ENCODE measurements around the gene NTRK1.

NTRK1 gene

DNA sequence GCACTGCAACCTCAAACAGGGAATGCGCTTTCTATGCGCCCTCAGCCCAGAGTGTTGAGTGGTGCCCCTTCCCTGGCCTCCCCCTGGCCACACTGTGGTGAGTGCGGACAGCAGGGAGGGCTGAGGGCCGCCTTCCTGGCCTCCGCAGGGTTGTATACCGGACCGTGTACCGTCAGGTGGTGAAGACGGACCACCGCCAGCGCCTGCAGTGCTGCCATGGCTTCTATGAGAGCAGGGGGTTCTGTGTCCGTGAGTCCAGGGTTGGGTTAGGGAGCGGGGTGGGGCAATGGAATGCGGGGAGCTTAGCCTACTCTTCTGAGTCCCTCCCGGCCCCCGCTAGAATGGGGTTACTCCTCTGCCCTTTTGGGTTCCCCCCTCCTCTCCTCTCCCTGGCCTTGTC, 44.5 kb downstream of the NTRK1 start:
- ChIA-PET CTCF (no interaction called here), POLR2A (no interaction called here)
- TF ChIP-seq, protein P1, sequence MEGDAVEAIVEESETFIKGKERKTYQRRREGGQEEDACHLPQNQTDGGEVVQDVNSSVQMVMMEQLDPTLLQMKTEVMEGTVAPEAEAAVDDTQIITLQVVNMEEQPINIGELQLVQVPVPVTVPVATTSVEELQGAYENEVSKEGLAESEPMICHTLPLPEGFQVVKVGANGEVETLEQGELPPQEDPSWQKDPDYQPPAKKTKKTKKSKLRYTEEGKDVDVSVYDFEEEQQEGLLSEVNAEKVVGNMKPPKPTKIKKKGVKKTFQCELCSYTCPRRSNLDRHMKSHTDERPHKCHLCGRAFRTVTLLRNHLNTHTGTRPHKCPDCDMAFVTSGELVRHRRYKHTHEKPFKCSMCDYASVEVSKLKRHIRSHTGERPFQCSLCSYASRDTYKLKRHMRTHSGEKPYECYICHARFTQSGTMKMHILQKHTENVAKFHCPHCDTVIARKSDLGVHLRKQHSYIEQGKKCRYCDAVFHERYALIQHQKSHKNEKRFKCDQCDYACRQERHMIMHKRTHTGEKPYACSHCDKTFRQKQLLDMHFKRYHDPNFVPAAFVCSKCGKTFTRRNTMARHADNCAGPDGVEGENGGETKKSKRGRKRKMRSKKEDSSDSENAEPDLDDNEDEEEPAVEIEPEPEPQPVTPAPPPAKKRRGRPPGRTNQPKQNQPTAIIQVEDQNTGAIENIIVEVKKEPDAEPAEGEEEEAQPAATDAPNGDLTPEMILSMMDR (IDR thresholded peaks at IDR 0.05; ENCODE audit: insufficient read depth, low read length, missing control alignments) = no peak
- DNase-seq (ENCODE audit: low read depth, low spot score) = no peak
- H3K4me3 ChIP-seq (ENCODE audit: low read depth, low read length) = no peak overlapping the region

DNA sequence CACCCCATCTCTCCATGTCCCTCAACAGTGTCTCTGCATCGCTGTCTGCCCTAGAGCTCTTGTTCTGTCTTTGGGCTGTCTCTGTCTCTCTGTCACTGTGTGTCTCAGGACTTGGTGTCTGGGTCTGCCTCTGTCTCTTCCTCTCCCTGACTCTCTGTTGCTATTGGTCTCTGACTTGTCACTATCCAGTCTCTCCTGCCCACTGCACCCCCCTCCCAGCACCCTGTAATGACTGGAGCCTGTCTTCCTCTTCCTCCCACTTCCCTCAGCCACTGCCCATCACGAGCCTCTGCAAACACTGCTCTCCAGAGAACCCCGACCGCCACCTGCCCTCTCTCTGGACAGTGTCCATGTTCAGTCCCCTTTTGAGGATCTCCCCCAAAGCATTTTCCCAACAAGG, 45.0 kb downstream of the NTRK1 start:
- no peak for DNase-seq (ENCODE audit: low read depth, low spot score)
- TF ChIP-seq, protein P1 (IDR thresholded peaks at IDR 0.05; ENCODE audit: insufficient read depth, low read length, missing control alignments) = no peak
- POLR2A ChIA-PET = no interaction called here
- H3K4me3 ChIP-seq (ENCODE audit: low read depth, low read length) = no peak overlapping the region
- CTCF ChIA-PET = no interaction called here

DNA sequence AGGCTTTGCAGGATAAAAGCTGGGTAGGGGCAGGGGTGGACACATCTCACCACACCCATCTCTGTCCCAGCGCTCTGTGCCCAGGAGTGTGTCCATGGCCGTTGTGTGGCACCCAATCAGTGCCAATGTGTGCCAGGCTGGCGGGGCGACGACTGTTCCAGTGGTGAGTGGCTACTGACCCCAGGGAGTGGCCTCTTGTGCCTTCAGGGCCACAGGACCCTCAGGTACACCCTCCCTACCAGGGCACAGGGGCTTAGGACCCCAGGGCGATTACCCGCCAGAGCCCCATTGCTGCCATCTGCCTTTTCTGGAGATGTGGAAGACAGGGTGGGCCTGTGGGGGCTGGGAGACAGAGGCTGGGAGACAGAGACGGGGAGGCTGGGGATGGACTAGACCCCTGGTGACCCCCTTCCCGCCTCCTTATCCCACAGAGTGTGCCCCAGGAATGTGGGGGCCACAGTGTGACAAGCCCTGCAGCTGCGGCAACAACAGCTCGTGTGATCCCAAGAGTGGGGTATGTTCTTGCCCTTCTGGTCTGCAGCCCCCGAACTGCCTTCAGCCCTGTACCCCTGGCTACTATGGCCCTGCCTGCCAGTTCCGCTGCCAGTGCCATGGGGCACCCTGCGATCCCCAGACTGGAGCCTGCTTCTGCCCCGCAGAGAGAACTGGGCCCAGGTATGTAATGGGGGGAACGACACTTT, 45.7 kb downstream of the NTRK1 start:
- no peak overlapping the region for H3K4me3 ChIP-seq (ENCODE audit: low read depth, low read length)
- CTCF ChIA-PET = no interaction called here
- no peak for DNase-seq (ENCODE audit: low read depth, low spot score)
- POLR2A ChIA-PET = no interaction called here
- TF ChIP-seq, protein P1 (IDR thresholded peaks at IDR 0.05; ENCODE audit: insufficient read depth, low read length, missing control alignments) = no peak

DNA sequence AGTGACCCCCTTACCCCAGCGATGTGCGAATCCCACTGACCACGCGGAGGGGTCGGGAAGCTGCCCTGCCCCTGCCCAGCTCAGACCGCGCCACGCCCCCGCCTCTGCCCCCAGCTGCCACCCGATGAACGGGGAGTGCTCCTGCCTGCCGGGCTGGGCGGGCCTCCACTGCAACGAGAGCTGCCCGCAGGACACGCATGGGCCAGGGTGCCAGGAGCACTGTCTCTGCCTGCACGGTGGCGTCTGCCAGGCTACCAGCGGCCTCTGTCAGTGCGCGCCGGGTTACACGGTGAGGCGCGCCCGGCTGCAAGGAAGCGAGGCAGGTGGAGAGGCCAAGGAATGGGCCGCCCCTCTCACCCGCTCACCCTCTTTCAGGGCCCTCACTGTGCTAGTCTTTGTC, 47.9 kb downstream of the NTRK1 start:
- POLR2A ChIA-PET = no interaction called here
- H3K4me3 ChIP-seq (ENCODE audit: low read depth, low read length) = no peak overlapping the region
- TF ChIP-seq, protein P1 (IDR thresholded peaks at IDR 0.05; ENCODE audit: insufficient read depth, low read length, missing control alignments) = no peak
- CTCF ChIA-PET = interaction anchor here (6.5 kb wide), 1 partner anchor 14 kb away, joined by 97 read pairs; the partner anchor contains the start of gene LRRC71
- no peak for DNase-seq (ENCODE audit: low read depth, low spot score)

DNA sequence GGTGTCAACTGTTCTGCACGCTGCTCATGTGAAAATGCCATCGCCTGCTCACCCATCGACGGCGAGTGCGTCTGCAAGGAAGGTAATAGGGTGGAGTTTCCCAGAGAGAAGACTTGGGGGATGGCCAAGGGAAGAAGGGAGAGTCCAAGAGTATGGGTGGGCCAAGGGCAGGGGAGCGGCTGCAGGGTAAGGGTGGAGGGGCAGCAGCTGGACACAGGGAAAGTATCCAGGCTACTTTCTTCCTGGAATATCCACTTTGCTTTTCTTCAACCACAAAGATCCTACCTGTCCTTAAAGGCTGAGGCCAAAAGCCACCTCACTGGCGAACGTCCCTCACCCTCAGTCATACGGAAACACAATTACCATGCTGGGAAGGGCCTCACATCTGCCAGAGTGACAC, 48.3 kb downstream of the NTRK1 start:
- POLR2A ChIA-PET = no interaction called here
- TF ChIP-seq, protein P1 (IDR thresholded peaks at IDR 0.05; ENCODE audit: insufficient read depth, low read length, missing control alignments) = no peak
- CTCF ChIA-PET = interaction anchor here (0.9 to 6.5 kb wide), 3 partner anchors 14 to 48 kb away, joined by 3 to 97 read pairs (median 12); partner anchors contain the start of genes LRRC71 and NTRK1
- no peak overlapping the region for H3K4me3 ChIP-seq (ENCODE audit: low read depth, low read length)
- no peak for DNase-seq (ENCODE audit: low read depth, low spot score)

DNA sequence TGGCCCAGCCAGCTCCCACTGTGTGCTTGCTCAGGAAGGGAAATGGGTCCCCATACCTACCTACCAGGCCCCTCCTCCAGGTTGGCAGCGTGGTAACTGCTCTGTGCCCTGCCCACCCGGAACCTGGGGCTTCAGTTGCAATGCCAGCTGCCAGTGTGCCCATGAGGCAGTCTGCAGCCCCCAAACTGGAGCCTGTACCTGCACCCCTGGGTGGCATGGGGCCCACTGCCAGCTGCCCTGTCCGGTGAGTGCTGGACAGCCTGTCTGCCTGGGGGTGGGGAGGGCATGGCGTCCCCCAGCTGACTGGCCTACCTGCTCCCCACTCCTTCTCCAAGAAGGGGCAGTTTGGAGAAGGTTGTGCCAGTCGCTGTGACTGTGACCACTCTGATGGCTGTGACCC, 49.0 kb downstream of the NTRK1 start:
- TF ChIP-seq, protein P1 (IDR thresholded peaks at IDR 0.05; ENCODE audit: insufficient read depth, low read length, missing control alignments) = no peak
- DNase-seq (ENCODE audit: low read depth, low spot score) = no peak
- no peak overlapping the region for H3K4me3 ChIP-seq (ENCODE audit: low read depth, low read length)
- POLR2A ChIA-PET = no interaction called here
- CTCF ChIA-PET = interaction anchor here (0.9 to 6.5 kb wide), 4 partner anchors 13 to 203 kb away, joined by 3 to 97 read pairs (median 8); partner anchors contain the start of genes LRRC71 and NTRK1
